Stimulated activated CD4-positive, alpha-beta T cell treated with anti-CD3 and anti-CD28 coated beads, Interleukin-1b, Interleukin-23, amount 100 ng/mL, for 4 hours (primary cell): ENCODE results near the gene UBR1.
"Not testable (repeated sequence)": the region's sequence is repeated elsewhere in the genome, so short reads cannot be mapped to it uniquely, and the experiment has no call there.

Experiments
- DNase-seq, 2 donors: peaks; one replicate each; pipeline ENCODE4 v3.0.0-alpha.2; 2020; ENCODE audit warnings: low read depth in 2 of 2

Gene UBR1

GRCh38 chr15:43056696-43057095, 49.1 kb downstream of the UBR1 start:
- no peak for DNase-seq

DNA sequence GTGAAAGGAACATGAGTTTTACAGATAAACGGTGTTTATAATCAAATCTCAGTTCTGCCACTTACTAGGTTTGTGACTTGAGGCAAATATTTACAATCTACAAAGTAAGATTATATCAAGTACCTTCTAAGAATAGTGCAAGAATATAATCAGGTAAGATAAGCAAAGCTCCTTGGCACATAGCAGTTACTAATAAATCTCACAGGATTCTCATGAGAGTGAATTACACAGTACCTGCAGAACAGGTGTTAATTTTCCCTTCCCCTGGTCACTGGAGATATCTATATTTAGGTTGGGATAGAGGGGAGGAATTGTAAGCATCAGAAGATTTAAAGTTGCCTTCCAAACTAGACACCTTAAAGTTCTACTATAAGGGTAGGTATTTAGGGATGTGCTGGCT, 53.0 kb downstream of the UBR1 start:
- DNase-seq = no peak

DNA sequence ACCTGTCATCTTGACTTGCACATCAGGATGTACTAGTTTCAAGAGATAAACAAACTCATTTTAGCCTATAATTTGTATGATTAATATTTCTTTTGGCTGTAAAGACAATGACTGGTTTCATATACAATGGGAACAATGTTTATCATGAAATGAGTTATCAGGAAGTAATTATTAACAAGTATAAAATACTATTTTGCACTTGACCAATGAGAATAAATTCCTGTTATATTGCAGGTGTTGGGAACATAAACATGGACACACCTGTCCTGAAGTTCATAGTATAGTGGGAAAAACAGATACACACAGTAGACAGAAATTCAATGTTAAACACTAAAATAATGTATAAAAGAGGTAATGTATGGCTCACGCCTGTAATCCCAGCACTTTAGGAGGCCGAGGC, 56.9 kb downstream of the UBR1 start:
- no peak for DNase-seq

DNA sequence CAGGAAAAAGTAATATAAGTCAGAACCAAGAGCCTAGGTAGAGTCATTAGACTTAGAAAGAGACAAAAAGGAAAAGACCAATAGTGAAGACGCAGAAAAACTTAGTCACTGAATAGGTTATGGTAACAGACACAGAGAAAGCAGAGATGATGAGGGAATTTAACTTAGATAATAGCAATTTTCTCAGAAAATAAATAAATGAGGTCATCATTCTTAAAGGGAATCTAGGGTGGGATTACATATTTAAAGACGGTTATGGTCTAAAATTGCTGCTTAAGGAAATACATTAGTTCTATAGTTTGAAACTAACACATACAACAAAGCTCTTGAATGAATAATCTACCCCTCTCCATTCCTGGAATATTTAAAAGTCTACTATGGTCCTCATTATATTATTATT, 59.4 kb downstream of the UBR1 start:
- DNase-seq = no peak

GRCh38 chr15:43042885-43043284, 63.0 kb downstream of the UBR1 start:
- DNase-seq = no peak

DNA sequence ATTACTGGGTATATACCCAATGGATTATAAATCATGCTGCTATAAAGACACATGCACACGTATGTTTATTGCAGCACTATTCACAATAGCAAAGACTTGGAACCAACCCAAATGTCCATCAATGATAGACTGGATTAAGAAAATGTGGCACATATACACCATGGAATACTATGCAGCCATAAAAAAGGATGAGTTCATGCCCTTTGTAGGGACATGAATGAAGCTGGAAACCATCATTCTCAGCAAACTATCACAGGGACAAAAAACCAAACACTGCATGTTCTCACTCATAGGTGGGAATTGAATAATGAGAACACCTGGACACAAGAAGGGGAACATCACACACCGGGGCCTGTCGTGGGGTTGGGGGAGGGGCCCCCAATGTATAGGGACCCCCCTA, 64.8 kb downstream of the UBR1 start:
- not testable (repeated sequence) for DNase-seq

DNA sequence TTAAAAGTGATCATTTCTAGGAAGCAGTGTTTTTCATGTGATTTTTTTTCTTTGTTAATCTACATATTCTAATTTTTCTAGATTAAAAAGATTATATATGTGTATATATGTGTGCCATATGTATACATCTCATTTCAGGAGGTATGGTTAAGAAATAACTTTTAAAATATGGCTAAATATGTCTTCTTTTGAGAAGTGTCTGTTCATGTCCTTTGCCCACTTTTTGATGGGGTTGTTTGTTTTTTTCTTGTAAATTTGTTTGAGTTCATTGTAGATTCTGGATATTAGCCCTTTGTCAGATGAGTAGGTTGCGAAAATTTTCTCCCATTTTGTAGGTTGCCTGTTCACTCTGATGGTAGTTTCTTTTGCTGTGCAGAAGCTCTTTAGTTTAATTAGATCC, 70.6 kb downstream of the UBR1 start:
- DNase-seq = not testable (repeated sequence)

DNA sequence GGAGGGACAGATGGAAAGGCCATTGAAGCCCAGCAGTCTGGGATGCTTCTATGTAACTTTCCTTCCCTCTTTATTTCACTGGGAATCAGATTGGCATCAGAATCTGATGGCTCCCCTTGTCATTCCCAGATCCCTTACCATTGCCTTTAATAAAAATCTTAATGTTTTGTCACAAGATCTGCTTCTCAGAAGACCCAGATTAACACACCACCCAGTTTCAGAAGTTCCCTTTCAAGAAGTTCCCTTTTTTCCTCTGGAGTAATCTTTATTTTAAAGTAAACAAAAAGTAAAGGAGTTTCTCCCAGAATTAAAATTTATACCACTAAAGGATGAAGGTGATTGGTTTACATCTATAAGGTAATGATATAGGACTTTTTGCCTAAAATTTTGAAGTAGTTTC, 76.4 kb downstream of the UBR1 start:
- no peak for DNase-seq

DNA sequence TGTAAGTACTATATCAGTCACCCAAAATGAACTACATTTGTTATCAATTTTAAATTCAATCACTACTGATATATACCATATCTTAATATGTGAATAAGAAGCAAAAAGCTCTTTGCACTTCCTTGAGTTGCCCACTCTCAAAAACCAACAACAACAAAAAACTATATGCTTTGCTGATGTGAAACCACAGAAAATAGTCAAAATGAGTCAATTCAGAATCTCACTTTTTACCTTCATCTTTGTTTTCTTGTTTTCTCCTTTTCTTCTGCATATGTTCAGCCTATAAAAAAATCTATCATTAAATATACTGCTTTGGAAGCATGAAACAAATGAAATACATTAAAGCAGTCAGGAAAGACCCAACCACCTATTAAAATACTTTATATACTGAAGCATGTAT, 80.7 kb downstream of the UBR1 start:
- DNase-seq = no peak

DNA sequence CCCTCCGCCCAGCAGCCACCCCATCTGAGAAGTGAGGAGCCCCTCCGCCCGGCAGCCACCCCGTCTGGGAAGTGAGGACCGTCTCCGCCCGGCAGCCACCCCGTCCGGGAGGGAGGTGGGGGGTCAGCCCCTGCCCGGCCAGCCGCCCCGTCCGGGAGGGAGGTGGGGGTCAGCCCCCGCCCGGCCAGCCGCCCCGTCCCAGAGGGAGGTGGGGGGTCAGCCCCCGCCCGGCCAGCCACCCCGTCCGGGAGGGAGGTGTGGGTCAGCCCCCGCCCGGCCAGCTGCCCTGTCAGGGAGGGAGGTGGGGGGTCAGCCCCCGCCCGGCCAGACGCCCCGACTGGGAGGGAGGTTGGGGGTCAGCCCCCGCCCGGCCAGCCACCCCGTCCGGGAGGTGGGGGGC, 91.2 kb downstream of the UBR1 start:
- not testable (repeated sequence) for DNase-seq

DNA sequence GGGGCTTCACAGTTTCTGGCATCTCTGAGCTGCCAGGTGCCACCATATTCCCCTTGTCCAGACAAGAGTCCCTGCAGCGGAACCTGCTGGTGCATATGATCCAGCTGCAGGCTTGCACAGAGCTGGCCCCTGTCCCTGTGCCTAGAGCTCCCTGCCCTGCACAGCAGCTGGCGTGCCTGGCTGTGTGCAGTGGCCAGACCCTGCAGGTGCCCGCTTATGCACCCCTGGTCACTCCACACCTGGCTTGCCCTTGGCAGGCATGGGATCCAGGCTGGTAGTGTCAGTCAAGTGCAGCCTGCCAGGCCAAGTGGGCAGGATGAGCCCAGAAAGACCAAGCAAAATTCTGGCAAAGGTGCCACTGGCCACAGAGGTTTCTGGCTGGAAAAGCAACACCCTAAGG, 96.6 kb downstream of the UBR1 start:
- no peak for DNase-seq

DNA sequence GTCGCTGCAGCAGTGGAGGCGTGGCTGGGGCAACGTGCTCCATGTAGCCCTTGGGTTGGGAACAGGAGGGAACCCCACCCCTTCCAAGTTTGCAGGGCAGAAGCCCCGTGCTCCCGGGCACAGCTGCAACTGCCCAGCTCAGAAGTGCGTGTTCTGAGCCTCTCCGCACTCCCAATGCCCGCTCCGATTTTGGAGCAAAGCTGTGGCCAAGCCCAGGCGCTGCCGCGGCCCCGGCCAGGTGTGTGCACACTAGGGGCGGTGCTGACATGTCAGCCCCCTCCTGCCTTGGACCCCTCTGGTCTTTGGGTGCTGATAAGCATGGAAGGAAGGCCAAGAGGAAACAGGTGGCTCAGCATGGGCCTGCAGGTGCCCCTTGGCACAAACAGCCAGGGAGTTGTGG, 97.7 kb downstream of the UBR1 start:
- no peak for DNase-seq

GRCh38 chr15:43007551-43007950, 98.3 kb downstream of the UBR1 start:
- DNase-seq = no peak

GRCh38 chr15:43006991-43007390, 98.8 kb downstream of the UBR1 start:
- DNase-seq = no peak

DNA sequence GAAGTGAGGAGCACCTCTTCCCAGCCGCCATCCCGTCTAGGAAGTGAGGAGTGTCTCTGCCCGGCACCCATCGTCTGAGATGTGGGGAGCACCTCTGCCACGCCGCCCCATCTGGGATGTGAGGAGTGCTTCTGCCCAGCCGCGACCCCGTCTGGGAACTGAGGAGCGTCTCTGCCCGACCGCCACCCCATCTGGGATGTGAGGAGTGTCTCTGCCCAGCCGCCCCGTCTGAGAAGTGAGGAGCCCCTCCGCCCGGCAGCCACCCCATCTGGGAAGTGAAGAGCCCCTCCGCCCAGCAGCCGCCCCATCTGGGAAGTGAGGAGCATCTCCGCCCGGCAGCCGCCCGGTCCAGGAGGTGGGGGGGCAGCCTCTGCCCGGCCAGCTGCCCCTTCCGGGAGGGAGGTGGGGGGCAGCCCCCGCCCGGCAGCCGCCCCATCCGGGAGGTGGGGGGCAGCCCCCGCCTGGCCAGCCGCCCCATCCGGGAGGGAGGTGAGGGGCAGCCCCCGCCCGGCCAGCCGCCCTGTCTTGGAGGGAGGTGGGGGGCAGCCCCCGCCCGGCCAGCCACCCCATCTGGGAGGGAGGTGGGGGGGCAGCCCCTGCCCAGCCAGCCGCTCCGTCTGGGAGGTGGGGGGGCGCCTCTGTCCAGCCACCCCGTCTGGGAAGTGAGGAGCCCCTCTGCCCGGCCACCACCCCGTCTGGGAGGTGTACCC, 100.8 kb downstream of the UBR1 start:
- not testable (repeated sequence) for DNase-seq

GRCh38 chr15:42999201-42999779, 106.5 kb downstream of the UBR1 start:
- DNase-seq = no peak

- no peak for DNase-seq
Measured at GRCh38 chr15:42996871-42997270, 109.0 kb downstream of the UBR1 start.

GRCh38 chr15:42994546-42994945, 111.3 kb downstream of the UBR1 start:
- no peak for DNase-seq

GRCh38 chr15:42992626-42993025, 113.2 kb downstream of the UBR1 start:
- DNase-seq = no peak

DNA sequence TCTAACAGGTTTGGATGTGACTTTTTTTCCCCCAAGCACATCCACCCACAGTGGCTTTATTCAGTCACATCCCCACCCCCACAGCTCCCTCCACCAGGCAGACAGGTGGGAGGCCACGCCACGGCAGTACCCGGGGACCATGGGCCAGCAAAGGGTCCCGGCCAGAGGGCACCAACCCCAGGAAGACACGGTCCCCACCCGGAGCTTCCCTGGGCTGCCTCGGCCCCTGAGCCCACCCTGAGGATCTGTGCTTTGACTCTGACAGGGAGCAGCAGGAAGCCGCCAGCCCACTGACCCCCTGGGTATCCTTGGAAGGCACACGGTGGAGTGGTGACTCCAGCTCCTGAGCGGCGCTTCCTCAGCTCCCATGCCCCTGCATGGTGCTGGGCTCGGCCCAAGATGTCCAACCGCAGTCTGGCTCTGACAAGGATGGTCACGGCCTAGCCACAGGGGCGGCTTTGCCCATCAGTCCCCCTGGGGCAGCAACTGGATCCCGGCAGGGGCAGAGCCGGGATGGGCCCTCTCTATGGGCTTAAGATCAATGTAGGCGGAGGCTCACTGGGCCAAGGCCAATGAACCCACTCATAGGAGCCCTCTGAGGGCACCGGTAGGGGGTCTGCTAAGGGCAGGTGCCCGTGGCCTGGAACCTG, 119.0 kb downstream of the UBR1 start:
- no peak for DNase-seq

DNA sequence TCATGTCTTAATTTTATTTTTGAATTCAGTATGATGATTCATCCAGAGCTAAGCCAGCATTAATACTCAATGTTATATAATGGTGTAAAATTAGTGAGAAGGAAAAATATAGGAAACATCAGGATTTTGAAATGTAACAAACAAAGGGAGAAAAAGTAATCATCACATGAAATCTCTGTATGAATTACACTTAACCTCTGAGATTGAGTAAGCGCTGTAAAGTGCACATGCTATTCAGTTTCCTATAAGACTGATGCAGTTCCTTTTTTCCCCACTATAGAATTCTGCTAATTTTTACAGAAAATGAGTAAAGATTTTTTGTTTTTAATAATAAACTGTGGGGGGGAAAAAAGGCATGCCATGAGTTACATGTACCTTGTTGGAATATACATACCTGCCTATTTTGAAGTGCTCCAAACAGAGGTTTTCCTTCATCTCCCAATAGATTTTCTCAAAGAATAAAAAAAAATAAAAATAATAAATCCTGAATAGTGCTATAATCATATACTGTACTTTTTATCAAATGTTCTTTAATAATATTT, 121.3 kb downstream of the UBR1 start:
- DNase-seq = no peak

GRCh38 chr15:42979113-42979512, 126.7 kb downstream of the UBR1 start:
- DNase-seq = not testable (repeated sequence)
